Left lung (tissue), 14 donors: ENCODE results near the gene GABRG1. TPM values are rescaled to one million over a fixed set of nuclear protein-coding genes. Genes with fewer than 3 reads are reported as not detected.

Source experiments
- ATAC-seq: fragments of 200-7000 bp; cut with Tn5 transposase; one replicate; pipeline ENCODE4 v1.9.1; 2020; ENCODE audit warnings: moderate library complexity
- DNase-seq, 4 donors: peaks; one replicate each; pipeline ENCODE4 v3.0.0-alpha.2; 2013 to 2020
- H3K27ac ChIP-seq, 2 donors: fragments of 200-600 bp; sonication (generic) in 1 of 2; one replicate each; pipeline versions ENCODE4 v1.5.0 to v1.8.0; 2020 to 2021
- H3K27me3 ChIP-seq, 2 donors: fragments of 200-600 bp; sonication (generic) in 1 of 2; one replicate each; pipeline versions ENCODE4 v1.5.0 to v1.8.0; 2020 to 2021
- H3K36me3 ChIP-seq, 2 donors: fragments of 200-600 bp; sonication (generic) in 1 of 2; one replicate each; pipeline versions ENCODE4 v1.5.0 to v1.8.0; 2020 to 2021
- H3K4me1 ChIP-seq, 2 donors: fragments of 200-600 bp; one replicate each; pipeline ENCODE4 v1.8.0; 2021
- H3K4me3 ChIP-seq, 2 donors: fragments of 200-600 bp; sonication (generic) in 1 of 2; one replicate each; pipeline versions ENCODE4 v1.5.0 to v1.8.0; 2020 to 2021; ENCODE audit warnings: mild to moderate bottlenecking in 1 of 2
- H3K9me3 ChIP-seq, 2 donors: fragments of 200-600 bp; sonication (generic) in 1 of 2; one replicate each; pipeline versions ENCODE4 v1.5.0 to v1.8.0; 2020 to 2021
- intact Hi-C, 2 donors: fragments of 100-400 bp; cut with DNase I; formaldehyde crosslinking; loops; one replicate each; pipeline versions ENCODE4 v1.11.2 to v1.14.2; 2022
- long read RNA-seq, 12 donors: library from polyadenylated mRNA in 2 of 12; unstranded in 2 of 12; transcript quantifications; one replicate each; pipeline ENCODE4 v2.0.0 and lab custom pipeline, GENCODE V29; 2019 to 2026
- polyA plus RNA-seq, 6 donors: library from polyadenylated mRNA; unstranded; fragments of 120-200 nt; gene quantifications; one replicate each; pipeline ENCODE4 v1.2.1, GENCODE V29; 2013; ENCODE audit not compliant: insufficient read length in 6 of 6
- total RNA-seq, 2 donors: library from RNA; stranded (reverse); fragmentation: NEBNext Ultra II Directional; extraction: Animal tissue kit (Norgen Biotek cat#: 25700); gene quantifications; one replicate each; pipeline ENCODE4 v1.2.1, GENCODE V29; 2021
- TF ChIP-seq, protein P1 (sequence below), 2 donors: fragments of 200-600 bp; sonication (generic) in 1 of 2; IDR thresholded peaks; one replicate each; pipeline versions ENCODE4 v1.5.0 to v1.8.0; 2021; ENCODE audit warnings: antibody characterized with exemption in 2 of 2
- donor health status: DM: no; HTN: yes; CAD: no.
- donor health status: DM: no; HTN: no; CAD: no.

GABRG1 gene
- total RNA-seq: not detected
- polyA plus RNA-seq: 1 to 10 TPM in 2 of 6 donors, under 1 TPM in 4; 0.47 to 2.1 (median 0.77) TPM
- long read RNA-seq, donor 1: 0 reads
- long read RNA-seq, donor 2: 0 reads
- long read RNA-seq, donor 3: 0 reads
- long read RNA-seq, donor 4: 0 reads
- long read RNA-seq, donor 5: 0 reads
- long read RNA-seq, donor 6: 0 reads
- long read RNA-seq, donor 7, full-length matches to known transcripts: 1 of 1 reads
- long read RNA-seq, donor 7, partial matches to known transcripts: 0 of 1 reads
- long read RNA-seq, donor 7, other reads (novel, unspliced or antisense): 0 of 1 reads
- long read RNA-seq, donor 8, full-length matches to known transcripts: 1 of 1 reads
- long read RNA-seq, donor 8, partial matches to known transcripts: 0 of 1 reads
- long read RNA-seq, donor 8, other reads (novel, unspliced or antisense): 0 of 1 reads
- long read RNA-seq, donor 9: 0 reads
- long read RNA-seq, donor 10: 0 reads
- long read RNA-seq, donor 11, full-length matches to known transcripts: 1 of 1 reads
- long read RNA-seq, donor 11, partial matches to known transcripts: 0 of 1 reads
- long read RNA-seq, donor 11, other reads (novel, unspliced or antisense): 0 of 1 reads
- long read RNA-seq, donor 12: 0 reads

DNA sequence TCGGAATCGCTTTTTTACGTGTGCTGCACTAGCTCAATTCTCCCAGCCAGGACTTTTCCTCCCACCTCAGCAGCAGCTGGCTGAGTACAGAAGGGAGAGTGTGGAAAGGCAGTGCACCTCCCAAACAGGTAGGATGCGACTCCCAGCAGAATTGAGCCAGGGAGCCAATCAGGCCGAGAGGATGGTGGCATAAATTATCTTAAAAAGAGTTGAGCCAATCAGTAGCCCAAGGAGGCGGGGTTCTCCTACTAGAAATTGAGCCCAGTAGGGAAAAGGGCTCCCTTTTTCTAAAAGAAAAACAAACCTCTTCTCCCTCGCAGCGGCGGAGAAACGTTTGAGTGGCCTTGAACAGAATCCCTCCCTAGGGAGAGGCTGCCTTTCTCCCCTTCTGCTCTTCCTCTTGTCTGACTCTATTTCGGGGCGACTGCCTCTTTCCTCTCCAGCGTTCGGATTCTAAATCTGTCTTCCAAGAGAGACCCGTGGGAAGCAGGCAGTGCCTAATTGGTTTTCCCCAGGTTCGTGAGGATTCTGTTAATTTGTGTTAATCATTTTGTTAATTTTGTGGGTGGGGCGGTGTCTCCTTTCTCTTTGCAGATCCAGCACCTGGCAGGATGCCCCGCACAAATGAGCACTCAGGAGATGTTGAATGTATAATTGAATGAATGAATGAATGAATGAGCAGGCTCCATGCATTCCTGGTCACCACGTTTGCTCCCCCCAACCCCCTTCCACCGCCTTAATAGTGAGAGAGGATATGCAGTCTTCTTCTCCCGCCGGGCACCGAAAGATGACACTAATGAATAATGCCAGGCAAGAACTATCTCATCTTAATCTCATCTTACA, at the start of gene GABRG1:
GABRG1 (minus strand) TSS at position 142 of the 843 bp plus-strand sequence; CDS start at position 1, 141 bp downstream.
- no peaks in the 10 kb centered on the region for H3K36me3 ChIP-seq
- H3K4me1 ChIP-seq: no peaks in the 10 kb centered on the region
- ATAC-seq: no peak
- peak in 1 of 4 donors; percentile 10 for DNase-seq
- no peak within 1 kb of the TSS for H3K4me3 ChIP-seq
- intact Hi-C loops: no loop called here
- TF ChIP-seq, protein P1, sequence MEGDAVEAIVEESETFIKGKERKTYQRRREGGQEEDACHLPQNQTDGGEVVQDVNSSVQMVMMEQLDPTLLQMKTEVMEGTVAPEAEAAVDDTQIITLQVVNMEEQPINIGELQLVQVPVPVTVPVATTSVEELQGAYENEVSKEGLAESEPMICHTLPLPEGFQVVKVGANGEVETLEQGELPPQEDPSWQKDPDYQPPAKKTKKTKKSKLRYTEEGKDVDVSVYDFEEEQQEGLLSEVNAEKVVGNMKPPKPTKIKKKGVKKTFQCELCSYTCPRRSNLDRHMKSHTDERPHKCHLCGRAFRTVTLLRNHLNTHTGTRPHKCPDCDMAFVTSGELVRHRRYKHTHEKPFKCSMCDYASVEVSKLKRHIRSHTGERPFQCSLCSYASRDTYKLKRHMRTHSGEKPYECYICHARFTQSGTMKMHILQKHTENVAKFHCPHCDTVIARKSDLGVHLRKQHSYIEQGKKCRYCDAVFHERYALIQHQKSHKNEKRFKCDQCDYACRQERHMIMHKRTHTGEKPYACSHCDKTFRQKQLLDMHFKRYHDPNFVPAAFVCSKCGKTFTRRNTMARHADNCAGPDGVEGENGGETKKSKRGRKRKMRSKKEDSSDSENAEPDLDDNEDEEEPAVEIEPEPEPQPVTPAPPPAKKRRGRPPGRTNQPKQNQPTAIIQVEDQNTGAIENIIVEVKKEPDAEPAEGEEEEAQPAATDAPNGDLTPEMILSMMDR (IDR thresholded peaks at IDR 0.05): no peak
- H3K27ac ChIP-seq: no peak within 1 kb of the TSS
- H3K27me3 ChIP-seq: peaks cover 0 to 11% of the 10 kb centered on the region in 2 donors
- H3K9me3 ChIP-seq: no peaks in the 10 kb centered on the region

- peaks cover 0 to 30% of the 10 kb centered on the region in 2 donors for H3K9me3 ChIP-seq
- no peaks in the 10 kb centered on the region for H3K27me3 ChIP-seq
- H3K4me1 ChIP-seq: no peaks in the 10 kb centered on the region
- intact Hi-C loops: no loop called here
- TF ChIP-seq, protein P1 (IDR thresholded peaks at IDR 0.05): no peak
- H3K27ac ChIP-seq: no peak overlapping the region
- no peak for DNase-seq
- ATAC-seq: no peak
- no peak overlapping the region for H3K4me3 ChIP-seq
- H3K36me3 ChIP-seq: no peaks in the 10 kb centered on the region
These were observed 23.1 kb upstream of the GABRG1 start for GRCh38 chr4:46146993-46147392.

DNA sequence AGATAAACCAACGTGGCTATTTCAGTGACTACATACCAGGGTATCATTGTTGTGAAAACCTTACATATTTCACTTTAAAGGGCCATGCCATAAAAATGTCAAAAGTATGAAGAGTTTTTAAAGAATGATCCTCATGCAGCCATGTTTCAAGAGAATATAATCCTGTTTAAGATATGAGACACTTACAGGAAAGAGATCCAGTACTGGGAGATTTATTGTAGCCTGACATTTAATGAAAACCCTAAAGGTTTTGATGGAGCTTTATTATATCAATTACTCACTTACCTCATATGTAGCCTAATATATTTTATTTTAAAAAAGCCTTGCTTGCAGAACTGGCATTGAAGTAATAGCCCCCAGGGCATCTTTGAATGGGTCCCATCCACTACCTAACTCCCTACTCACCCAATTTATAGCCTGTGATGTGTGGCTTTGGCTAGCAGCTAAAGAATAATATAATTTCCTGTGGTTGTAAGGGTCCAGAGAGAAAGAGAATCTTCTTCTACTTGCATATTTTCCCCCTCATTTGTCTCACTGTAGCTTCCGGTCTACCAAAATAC, 7.7 kb upstream of the GABRG1 start:
- no peak for DNase-seq
- Histone ChIP-seq H3K36me3 (no peaks in the 10 kb centered on the region), H3K9me3 (peaks cover 0 to 1% of the 10 kb centered on the region in 2 donors), H3K27me3 (no peaks in the 10 kb centered on the region), H3K4me1 (no peaks in the 10 kb centered on the region), H3K27ac (no peak overlapping the region), H3K4me3 (no peak overlapping the region)
- TF ChIP-seq, protein P1 (IDR thresholded peaks at IDR 0.05): no peak
- intact Hi-C loops: no loop called here
- no peak for ATAC-seq

DNA sequence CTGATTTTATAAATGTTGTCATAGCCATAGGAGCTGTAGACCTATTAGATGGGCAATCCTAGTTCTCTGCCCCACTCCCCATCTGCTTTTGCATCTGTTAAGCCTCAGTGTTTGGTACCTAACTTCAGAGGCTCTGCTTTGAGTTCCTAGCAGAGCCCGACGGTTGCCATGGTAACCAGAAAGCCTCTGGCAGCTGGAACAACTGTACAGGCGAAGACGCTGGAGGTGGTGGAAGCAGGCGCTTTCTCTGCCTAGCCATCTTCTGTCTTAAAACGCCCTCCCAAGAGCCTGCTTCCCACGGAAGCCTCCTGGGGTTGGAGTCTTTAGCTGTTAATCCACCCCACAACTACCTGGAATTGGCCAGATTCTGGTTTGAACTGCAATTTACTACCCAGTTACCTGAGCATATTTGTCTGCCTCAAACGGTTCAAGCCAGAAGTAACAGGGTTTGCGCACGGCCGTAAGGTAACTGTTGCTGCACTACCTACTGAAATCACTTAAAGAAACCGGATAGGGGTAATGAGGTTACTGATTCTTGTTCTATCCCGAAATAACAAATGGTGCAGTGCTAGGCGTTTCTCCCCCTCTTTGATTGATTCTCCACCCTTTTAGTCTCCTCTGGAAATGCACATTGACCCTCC, 1.0 kb upstream of the GABRG1 start:
- DNase-seq: peak in 2 of 4 donors; percentile 13 to 56
- no peaks in the 10 kb centered on the region for H3K4me1 ChIP-seq
- TF ChIP-seq, protein P1 (IDR thresholded peaks at IDR 0.05): no peak
- no peak for ATAC-seq
- H3K27me3 ChIP-seq: peaks cover 0 to 11% of the 10 kb centered on the region in 2 donors
- no peak overlapping the region for H3K27ac ChIP-seq
- no peak overlapping the region for H3K4me3 ChIP-seq
- no peaks in the 10 kb centered on the region for H3K9me3 ChIP-seq
- no peaks in the 10 kb centered on the region for H3K36me3 ChIP-seq
- intact Hi-C loops: no loop called here
